Prostate gland (tissue), 2 donors: ENCODE measurements around the gene STX12. TPM values are rescaled to one million over a fixed set of nuclear protein-coding genes. Genes with fewer than 3 reads are reported as not detected.

Experiments used
- DNase-seq: peaks from one replicate; pipeline ENCODE4 v3.0.0-alpha.2; 2019; ENCODE audit warnings: low spot score
- H3K27ac ChIP-seq, 2 donors: fragments of 200-600 bp; sonication (generic); 2 replicates each; pipeline ENCODE4 v1.5.1; 2017 to 2019
- H3K27me3 ChIP-seq: fragments of 200-600 bp; sonication (generic); replicated peaks from 2 replicates; pipeline ENCODE4 v1.5.1; 2019; ENCODE audit not compliant: insufficient read depth
- H3K36me3 ChIP-seq, 2 donors: fragments of 200-600 bp; sonication (generic); 1 replicate in 1 of 2; 2 replicates in 1 of 2; pipeline versions ENCODE4 v1.5.1 to v1.8.1; 2017 to 2019
- H3K4me1 ChIP-seq: fragments of 200-600 bp; sonication (generic); replicated peaks from 2 replicates; pipeline ENCODE4 v1.5.1; 2019
- H3K4me3 ChIP-seq, 2 donors: fragments of 200-600 bp; sonication (generic); 2 replicates each; pipeline ENCODE4 v1.5.1; 2017 to 2019
- H3K9me3 ChIP-seq: fragments of 200-600 bp; sonication (generic); 2 replicates; pipeline ENCODE4 v1.5.1; 2017
- POLR2A ChIP-seq: fragments of 450-650 bp; IDR thresholded peaks from one replicate; pipeline ENCODE4 v1.6.1; 2016; ENCODE audit warnings: antibody characterized with exemption, mild to moderate bottlenecking
- POLR2AphosphoS5 ChIP-seq: sonication (generic); formaldehyde crosslinking; IDR thresholded peaks from one replicate; pipeline ENCODE4 v1.6.1; 2017; ENCODE audit warnings: antibody characterized with exemption
- WGBS: methylation state at CpG from one replicate; pipeline ENCODE4 v1.1.5; 2018; 5-methylcytosine and 5-hydroxymethylcytosine counted together
- intact Hi-C: fragments of 100-400 bp; cut with DNase I; formaldehyde crosslinking; loops from one replicate; pipeline ENCODE4 v1.14.2; 2022
- total RNA-seq, 2 donors: library from RNA; depleted of rRNA; stranded (reverse); fragments of >200 nt; gene quantifications; one replicate each; pipeline ENCODE4 v1.1.0, GENCODE V29; 2016
- TF ChIP-seq, protein P1 (sequence below), 4 experiments: fragments of 200-600 bp in 2 of 4; fragments of 450-650 bp in 2 of 4; sonication (generic) in 2 of 4; IDR thresholded peaks; 1 replicate in 3 of 4; 2 replicates in 1 of 4; pipeline ENCODE4 v1.5.1; 2016 to 2019; ENCODE audit warnings: antibody characterized with exemption in 4 of 4, mild to moderate bottlenecking in 2 of 4, moderate library complexity in 2 of 4

STX12 gene
- total RNA-seq, 2 donors from 2014 or later: 53.1 to 64.9 TPM

DNA sequence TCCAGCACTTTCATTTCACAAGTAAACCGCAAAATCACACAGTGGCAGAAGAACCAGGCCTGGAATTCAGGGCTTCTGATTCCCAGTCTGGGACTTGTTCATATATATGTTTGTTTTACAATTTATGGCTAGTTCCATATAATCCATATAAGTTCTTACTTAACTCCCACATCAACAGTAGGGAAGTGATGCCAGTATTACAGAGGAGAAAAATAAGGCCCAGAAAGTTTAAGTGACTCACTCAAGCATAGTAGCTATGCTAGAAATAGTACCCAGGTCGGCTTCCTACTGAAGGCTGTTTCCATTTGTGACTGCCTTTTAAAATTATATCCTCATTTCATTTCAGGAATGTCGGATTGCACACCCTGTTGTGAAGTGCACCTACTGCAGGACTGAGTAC is 45.9 kb upstream of the STX12 start:
- TF ChIP-seq POLR2A (no peak), POLR2AphosphoS5 (no peak)
- TF ChIP-seq, protein P1, sequence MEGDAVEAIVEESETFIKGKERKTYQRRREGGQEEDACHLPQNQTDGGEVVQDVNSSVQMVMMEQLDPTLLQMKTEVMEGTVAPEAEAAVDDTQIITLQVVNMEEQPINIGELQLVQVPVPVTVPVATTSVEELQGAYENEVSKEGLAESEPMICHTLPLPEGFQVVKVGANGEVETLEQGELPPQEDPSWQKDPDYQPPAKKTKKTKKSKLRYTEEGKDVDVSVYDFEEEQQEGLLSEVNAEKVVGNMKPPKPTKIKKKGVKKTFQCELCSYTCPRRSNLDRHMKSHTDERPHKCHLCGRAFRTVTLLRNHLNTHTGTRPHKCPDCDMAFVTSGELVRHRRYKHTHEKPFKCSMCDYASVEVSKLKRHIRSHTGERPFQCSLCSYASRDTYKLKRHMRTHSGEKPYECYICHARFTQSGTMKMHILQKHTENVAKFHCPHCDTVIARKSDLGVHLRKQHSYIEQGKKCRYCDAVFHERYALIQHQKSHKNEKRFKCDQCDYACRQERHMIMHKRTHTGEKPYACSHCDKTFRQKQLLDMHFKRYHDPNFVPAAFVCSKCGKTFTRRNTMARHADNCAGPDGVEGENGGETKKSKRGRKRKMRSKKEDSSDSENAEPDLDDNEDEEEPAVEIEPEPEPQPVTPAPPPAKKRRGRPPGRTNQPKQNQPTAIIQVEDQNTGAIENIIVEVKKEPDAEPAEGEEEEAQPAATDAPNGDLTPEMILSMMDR (IDR thresholded peaks at IDR 0.05): no peak
- H3K27me3 ChIP-seq: no peaks in the 10 kb centered on the region
- intact Hi-C loops: loop anchor here (5.0 kb wide), 1 partner anchor 45 kb away; the partner anchor contains the start of gene STX12
- H3K9me3 ChIP-seq: no peaks in the 10 kb centered on the region
- no peak for DNase-seq
- peak overlapping the region in 1 of 2 donors; percentile 90 for H3K27ac ChIP-seq
- WGBS: 77% methylated on average over 3 of the region's 3 CpGs
- peak overlapping the region in 1 of 2 donors; percentile 96 for H3K4me3 ChIP-seq
- no peaks in the 10 kb centered on the region for H3K4me1 ChIP-seq
- H3K36me3 ChIP-seq: no peaks in the 10 kb centered on the region

DNA sequence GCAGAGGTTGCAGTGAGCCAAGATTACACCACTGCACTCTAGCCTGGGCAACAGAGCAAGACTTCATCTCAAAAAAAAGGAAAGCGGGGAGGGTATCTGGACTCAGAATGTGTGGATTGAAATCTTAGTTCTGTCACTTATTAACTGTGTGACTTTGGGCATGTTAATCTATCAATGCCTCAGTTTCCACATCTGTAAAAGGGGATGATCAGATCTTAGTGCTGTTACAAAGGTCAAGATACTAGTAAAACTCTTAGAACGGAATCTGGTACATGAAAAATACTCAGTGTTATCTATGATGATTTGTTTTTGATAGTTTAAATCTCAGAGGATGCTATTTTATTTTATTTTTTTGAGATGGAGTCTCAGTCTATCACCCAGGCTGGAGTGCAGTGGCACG is 36.8 kb upstream of the STX12 start:
- intact Hi-C loops: no loop called here
- no peaks in the 10 kb centered on the region for H3K27me3 ChIP-seq
- TF ChIP-seq POLR2AphosphoS5: no peak
- no peak for TF ChIP-seq POLR2A
- TF ChIP-seq, protein P1 (IDR thresholded peaks at IDR 0.05): no peak
- no peak overlapping the region for H3K27ac ChIP-seq
- no peak for DNase-seq
- no peaks in the 10 kb centered on the region for H3K36me3 ChIP-seq
- no peak overlapping the region for H3K4me3 ChIP-seq
- H3K4me1 ChIP-seq: no peaks in the 10 kb centered on the region
- 96% methylated on average over 3 of the region's 3 CpGs for WGBS
- H3K9me3 ChIP-seq: no peaks in the 10 kb centered on the region

DNA sequence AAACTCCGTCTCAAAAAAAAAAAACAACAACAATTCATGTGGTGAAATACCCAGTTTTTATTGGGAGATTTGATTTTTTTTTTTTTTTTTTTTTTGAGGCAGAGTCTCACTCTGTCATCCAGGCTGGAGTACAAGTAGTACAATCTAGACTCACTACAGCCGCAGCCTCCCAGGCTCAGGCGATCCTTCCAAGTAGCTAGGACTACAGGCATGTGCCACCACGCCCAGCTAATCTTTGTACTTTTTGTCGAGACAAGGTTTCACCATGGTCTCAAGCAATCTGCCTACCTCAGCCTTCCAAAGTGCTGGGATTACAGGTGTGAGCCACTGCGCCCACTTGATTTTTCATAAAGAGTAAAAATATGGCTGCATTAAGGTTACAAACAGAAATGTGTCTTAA is 31.9 kb upstream of the STX12 start:
- TF ChIP-seq, protein P1 (IDR thresholded peaks at IDR 0.05): no peak
- TF ChIP-seq POLR2AphosphoS5: no peak
- no peak for TF ChIP-seq POLR2A
- WGBS: 88% methylated on average over 6 of the region's 6 CpGs
- no peaks in the 10 kb centered on the region for H3K4me1 ChIP-seq
- H3K27ac ChIP-seq: no peak overlapping the region
- intact Hi-C loops: no loop called here
- H3K27me3 ChIP-seq: no peaks in the 10 kb centered on the region
- no peaks in the 10 kb centered on the region for H3K36me3 ChIP-seq
- DNase-seq: no peak
- H3K9me3 ChIP-seq: no peaks in the 10 kb centered on the region
- H3K4me3 ChIP-seq: no peak overlapping the region

DNA sequence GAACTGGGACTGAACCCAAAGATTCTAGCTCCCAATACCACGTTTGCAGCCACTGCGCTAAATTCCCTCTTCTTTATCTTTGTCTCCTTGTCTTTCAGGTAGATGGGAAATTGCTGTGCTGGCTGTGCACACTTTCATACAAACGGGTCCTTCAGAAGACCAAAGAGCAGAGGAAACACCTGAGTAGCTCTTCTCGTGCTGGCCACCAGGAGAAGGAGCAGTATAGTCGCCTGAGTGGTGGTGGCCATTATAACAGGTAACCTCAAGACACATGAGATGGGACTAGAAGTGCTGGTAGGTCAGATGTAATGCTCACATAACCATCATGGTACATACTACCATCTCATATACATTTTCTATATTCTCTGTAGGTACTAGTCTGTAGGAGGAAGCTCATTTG is 28.5 kb upstream of the STX12 start:
- H3K36me3 ChIP-seq: no peaks in the 10 kb centered on the region
- WGBS: 79% methylated on average over 5 of the region's 5 CpGs

DNA sequence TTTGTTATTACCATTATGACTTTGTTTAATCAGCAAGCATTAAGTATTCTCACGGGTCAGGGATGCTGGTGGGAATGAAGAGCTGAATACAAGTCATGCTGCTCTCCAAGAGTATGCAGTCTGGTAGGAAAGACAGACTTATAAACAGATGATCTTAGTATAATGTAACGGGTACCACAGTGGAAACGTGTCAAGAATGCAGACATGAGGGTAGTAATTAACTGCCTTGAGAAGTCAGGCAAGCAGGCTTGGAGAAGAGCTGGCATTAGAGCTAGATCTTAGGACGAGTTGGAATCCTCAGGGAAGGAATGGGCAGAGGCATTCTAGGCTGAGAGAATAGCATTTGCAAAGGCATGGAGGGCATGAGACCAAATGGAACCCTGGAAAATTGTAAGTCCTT is 27.6 kb upstream of the STX12 start:
- Histone ChIP-seq H3K27ac (no peak overlapping the region), H3K4me3 (no peak overlapping the region), H3K36me3 (no peaks in the 10 kb centered on the region), H3K27me3 (no peaks in the 10 kb centered on the region), H3K4me1 (no peaks in the 10 kb centered on the region), H3K9me3 (no peaks in the 10 kb centered on the region)
- intact Hi-C loops: no loop called here
- TF ChIP-seq POLR2A (no peak), POLR2AphosphoS5 (no peak)
- TF ChIP-seq, protein P1 (IDR thresholded peaks at IDR 0.05): no peak
- no peak for DNase-seq
- WGBS: 85% methylated on average over 4 of the region's 4 CpGs

More for the DNA sequence above, 28.5 kb upstream of the STX12 start:
- intact Hi-C loops: no loop called here
- no peak overlapping the region for H3K27ac ChIP-seq
- H3K9me3 ChIP-seq: no peaks in the 10 kb centered on the region
- no peak for DNase-seq
- H3K4me3 ChIP-seq: no peak overlapping the region
- H3K27me3 ChIP-seq: no peaks in the 10 kb centered on the region
- H3K4me1 ChIP-seq: no peaks in the 10 kb centered on the region
- no peak for TF ChIP-seq POLR2AphosphoS5
- TF ChIP-seq, protein P1 (IDR thresholded peaks at IDR 0.05): no peak
- TF ChIP-seq POLR2A: no peak
